ENCODE results near the gene KCNH4. TPM values are rescaled to one million over a fixed set of nuclear protein-coding genes. Genes with fewer than 3 reads are reported as not detected.

KCNH4 gene
- total RNA-seq, 1 donor from 2014 or later: not detected

GRCh38 chr17:42160531-42160910 lies 20.4 kb downstream of the KCNH4 start:
- H2AFZ ChIP-seq (replicated peaks): no peak overlapping the region
- no peak for TF ChIP-seq EZH2 (IDR thresholded peaks at IDR 0.05)
- no peak for TF ChIP-seq CTCF (IDR thresholded peaks at IDR 0.05)

GRCh38 chr17:42159796-42160530 lies 21.0 kb downstream of the KCNH4 start:
- no peak for TF ChIP-seq EZH2 (IDR thresholded peaks at IDR 0.05)
- no peak for TF ChIP-seq CTCF (IDR thresholded peaks at IDR 0.05)
- TF ChIP-seq EZH2phosphoT487 (IDR thresholded peaks at IDR 0.05): no peak
- no peak overlapping the region for H2AFZ ChIP-seq (replicated peaks)
- H3K4me1 ChIP-seq: no peaks in the 10 kb centered on the region
- Mint-ChIP-seq H3K36me3 (no peaks in the 10 kb centered on the region), H3K27ac (peak overlapping the region; percentile 42), H3K9me3 (no peaks in the 10 kb centered on the region), H3K27me3 (ENCODE audit: insufficient read depth, low read depth) (peaks cover 10% of the 10 kb centered on the region), H3K4me3 (no peak overlapping the region), H3K4me1 (peaks cover 27% of the 10 kb centered on the region)
- no peak overlapping the region for H3K4me2 ChIP-seq
- no peaks in the 10 kb centered on the region for H3K79me2 ChIP-seq (ENCODE audit: low read depth)
- DNase-seq (ENCODE audit: low spot score): no peak
- no peaks in the 10 kb centered on the region for H4K20me1 ChIP-seq (ENCODE audit: low read depth)
- no peak overlapping the region for H3K27ac ChIP-seq
- no peak overlapping the region for H3K4me3 ChIP-seq
- no peak overlapping the region for H3K9ac ChIP-seq
- no peaks in the 10 kb centered on the region for H3K9me3 ChIP-seq (ENCODE audit: low read depth)
- peaks cover 12% of the 10 kb centered on the region for H3F3A ChIP-seq (ENCODE audit: low read depth)
- no peaks in the 10 kb centered on the region for H3K36me3 ChIP-seq
- H3K27me3 ChIP-seq: no peaks in the 10 kb centered on the region

More at GRCh38 chr17:42160531-42160910, 20.4 kb downstream of the KCNH4 start:
- no peak for DNase-seq (ENCODE audit: low spot score)
- H3K79me2 ChIP-seq (ENCODE audit: low read depth): no peaks in the 10 kb centered on the region
- Mint-ChIP-seq H3K27me3 (ENCODE audit: insufficient read depth, low read depth) (peaks cover 11% of the 10 kb centered on the region), H3K4me3 (peak overlapping the region; percentile 31), H3K36me3 (no peaks in the 10 kb centered on the region), H3K9me3 (no peaks in the 10 kb centered on the region), H3K27ac (peak overlapping the region; percentile 42), H3K4me1 (peaks cover 26% of the 10 kb centered on the region)
- H3K4me3 ChIP-seq: no peak overlapping the region
- no peaks in the 10 kb centered on the region for H3K27me3 ChIP-seq
- no peak overlapping the region for H3K9ac ChIP-seq
- H3F3A ChIP-seq (ENCODE audit: low read depth): peaks cover 9% of the 10 kb centered on the region
- H3K9me3 ChIP-seq (ENCODE audit: low read depth): no peaks in the 10 kb centered on the region
- no peaks in the 10 kb centered on the region for H4K20me1 ChIP-seq (ENCODE audit: low read depth)
- H3K4me2 ChIP-seq: no peak overlapping the region
- H3K4me1 ChIP-seq: no peaks in the 10 kb centered on the region
- no peak overlapping the region for H3K27ac ChIP-seq
- no peaks in the 10 kb centered on the region for H3K36me3 ChIP-seq

GRCh38 chr17:42155614-42156045 lies 25.3 kb downstream of the KCNH4 start:
- H3K9me3 Mint-ChIP-seq: no peaks in the 10 kb centered on the region
- H3K27me3 Mint-ChIP-seq (ENCODE audit: insufficient read depth, low read depth): peaks cover 6% of the 10 kb centered on the region
- no peaks in the 10 kb centered on the region for H3K36me3 Mint-ChIP-seq

More at GRCh38 chr17:42155614-42156045, 25.3 kb downstream of the KCNH4 start:
- Histone ChIP-seq H3K79me2 (ENCODE audit: low read depth) (peaks cover 40% of the 10 kb centered on the region), H2AFZ (replicated peaks) (no peak overlapping the region), H3K36me3 (no peaks in the 10 kb centered on the region), H3K27me3 (no peaks in the 10 kb centered on the region), H3K9me3 (ENCODE audit: low read depth) (no peaks in the 10 kb centered on the region), H3K9ac (no peak overlapping the region), H3K4me2 (peak overlapping the region; percentile 68), H3K27ac (no peak overlapping the region), H3K4me1 (peaks cover 5% of the 10 kb centered on the region), H4K20me1 (ENCODE audit: low read depth) (peaks cover 23% of the 10 kb centered on the region), H3F3A (ENCODE audit: low read depth) (peaks cover 12% of the 10 kb centered on the region), H3K4me3 (peak overlapping the region; percentile 94)
- TF ChIP-seq EZH2phosphoT487 (IDR thresholded peaks at IDR 0.05) (no peak), EZH2 (IDR thresholded peaks at IDR 0.05) (no peak), CTCF (IDR thresholded peaks at IDR 0.05) (no peak)
- DNase-seq (ENCODE audit: low spot score): peak; percentile 39
- H3K4me1 Mint-ChIP-seq: peaks cover 47% of the 10 kb centered on the region
- H3K4me3 Mint-ChIP-seq: peak overlapping the region; percentile 93
- peak overlapping the region; percentile 3 for H3K27ac Mint-ChIP-seq
